TTC549 (cell line): ENCODE data around the gene OPRM1.

Source experiments
- FAIRE-seq: peaks from 2 replicates; lab custom pipeline; 2012; peaks lifted over from hg19 to GRCh38; lab: Jason Lieb, UNC

Gene OPRM1

GRCh38 chr6:154242617-154243357 lies 203.7 kb downstream of the OPRM1 start:
- FAIRE-seq = no peak

- no peak for FAIRE-seq
Measured at GRCh38 chr6:154243793-154244750, 205.0 kb downstream of the OPRM1 start.

GRCh38 chr6:154245506-154245905 lies 206.5 kb downstream of the OPRM1 start:
- FAIRE-seq = no peak

GRCh38 chr6:154246723-154247118 lies 207.7 kb downstream of the OPRM1 start:
- no peak for FAIRE-seq

- FAIRE-seq = no peak
Measured at GRCh38 chr6:154247119-154247861, 208.2 kb downstream of the OPRM1 start.

GRCh38 chr6:154249499-154250298 lies 210.7 kb downstream of the OPRM1 start:
- FAIRE-seq = no peak

- FAIRE-seq = no peak
Measured at GRCh38 chr6:154251116-154251515, 212.1 kb downstream of the OPRM1 start.

GRCh38 chr6:154252678-154253077 lies 213.6 kb downstream of the OPRM1 start:
- no peak for FAIRE-seq

GRCh38 chr6:154257067-154257466 lies 218.0 kb downstream of the OPRM1 start:
- FAIRE-seq = no peak

- FAIRE-seq = no peak
Measured at GRCh38 chr6:154258064-154258757, 219.2 kb downstream of the OPRM1 start.

GRCh38 chr6:154261688-154262397 lies 222.8 kb downstream of the OPRM1 start:
- FAIRE-seq = no peak

GRCh38 chr6:154266560-154267099 lies 227.6 kb downstream of the OPRM1 start:
- FAIRE-seq = no peak

- FAIRE-seq = no peak
Measured at GRCh38 chr6:154267508-154268106, 228.6 kb downstream of the OPRM1 start.

- no peak for FAIRE-seq
Measured at GRCh38 chr6:154268486-154268885, 229.4 kb downstream of the OPRM1 start.

- FAIRE-seq = no peak
Measured at GRCh38 chr6:154274168-154274567, 235.1 kb downstream of the OPRM1 start.

GRCh38 chr6:154276810-154277628 lies 238.0 kb downstream of the OPRM1 start:
- FAIRE-seq = peak; percentile 40

- FAIRE-seq = no peak
Measured at GRCh38 chr6:154277629-154278017, 238.6 kb downstream of the OPRM1 start.

- FAIRE-seq = no peak
Measured at GRCh38 chr6:154280521-154280920, 241.5 kb downstream of the OPRM1 start.

GRCh38 chr6:154284313-154284853 lies 245.3 kb downstream of the OPRM1 start:
- no peak for FAIRE-seq
